ENCODE results near the gene NCAPD2.

DNA sequence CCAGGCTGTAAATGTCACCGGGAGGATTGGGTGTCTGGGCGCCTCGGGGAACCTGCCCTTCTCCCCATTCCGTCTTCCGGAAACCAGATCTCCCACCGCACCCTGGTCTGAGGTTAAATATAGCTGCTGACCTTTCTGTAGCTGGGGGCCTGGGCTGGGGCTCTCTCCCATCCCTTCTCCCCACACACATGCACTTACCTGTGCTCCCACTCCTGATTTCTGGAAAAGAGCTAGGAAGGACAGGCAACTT is 41.7 kb downstream of the NCAPD2 start:
- TF ChIP-seq, protein P1, sequence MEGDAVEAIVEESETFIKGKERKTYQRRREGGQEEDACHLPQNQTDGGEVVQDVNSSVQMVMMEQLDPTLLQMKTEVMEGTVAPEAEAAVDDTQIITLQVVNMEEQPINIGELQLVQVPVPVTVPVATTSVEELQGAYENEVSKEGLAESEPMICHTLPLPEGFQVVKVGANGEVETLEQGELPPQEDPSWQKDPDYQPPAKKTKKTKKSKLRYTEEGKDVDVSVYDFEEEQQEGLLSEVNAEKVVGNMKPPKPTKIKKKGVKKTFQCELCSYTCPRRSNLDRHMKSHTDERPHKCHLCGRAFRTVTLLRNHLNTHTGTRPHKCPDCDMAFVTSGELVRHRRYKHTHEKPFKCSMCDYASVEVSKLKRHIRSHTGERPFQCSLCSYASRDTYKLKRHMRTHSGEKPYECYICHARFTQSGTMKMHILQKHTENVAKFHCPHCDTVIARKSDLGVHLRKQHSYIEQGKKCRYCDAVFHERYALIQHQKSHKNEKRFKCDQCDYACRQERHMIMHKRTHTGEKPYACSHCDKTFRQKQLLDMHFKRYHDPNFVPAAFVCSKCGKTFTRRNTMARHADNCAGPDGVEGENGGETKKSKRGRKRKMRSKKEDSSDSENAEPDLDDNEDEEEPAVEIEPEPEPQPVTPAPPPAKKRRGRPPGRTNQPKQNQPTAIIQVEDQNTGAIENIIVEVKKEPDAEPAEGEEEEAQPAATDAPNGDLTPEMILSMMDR (conservative IDR thresholded peaks at IDR 0.05 in 1 of 2, IDR thresholded peaks at IDR 0.05 in 1 of 2; ENCODE audit: extremely low read depth in 1 of 2, insufficient read depth in 1 of 2, low read depth in 1 of 2, low read length in 2 of 2) = no peak
- no peak for TF ChIP-seq EZH2 (IDR thresholded peaks at IDR 0.05; ENCODE audit: borderline replicate concordance, low read length)

All from mammary epithelial cell (primary cell).